HG03139 (cell line): Measurements from ENCODE around the gene TOPBP1.
"Not testable (repeated sequence)": the region's sequence is repeated elsewhere in the genome, so short reads cannot be mapped to it uniquely, and the experiment has no call there.

ENCODE experiments used
- ATAC-seq: cut with Tn5 transposase; IDR thresholded peaks from one replicate; pipeline ENCODE4 v1.9.1; 2021; ENCODE audit not compliant: unreplicated experiment

TOPBP1 gene

GRCh38 chr3:133661454-133662277 is at the start of gene TOPBP1:
TOPBP1 (minus strand) TSS chr3:133661941; CDS start chr3:133661127, 814 bp downstream.
- ATAC-seq = peak; percentile 89

GRCh38 chr3:133711013-133711412 is 49.3 kb upstream of the TOPBP1 start:
- ATAC-seq = no peak

DNA sequence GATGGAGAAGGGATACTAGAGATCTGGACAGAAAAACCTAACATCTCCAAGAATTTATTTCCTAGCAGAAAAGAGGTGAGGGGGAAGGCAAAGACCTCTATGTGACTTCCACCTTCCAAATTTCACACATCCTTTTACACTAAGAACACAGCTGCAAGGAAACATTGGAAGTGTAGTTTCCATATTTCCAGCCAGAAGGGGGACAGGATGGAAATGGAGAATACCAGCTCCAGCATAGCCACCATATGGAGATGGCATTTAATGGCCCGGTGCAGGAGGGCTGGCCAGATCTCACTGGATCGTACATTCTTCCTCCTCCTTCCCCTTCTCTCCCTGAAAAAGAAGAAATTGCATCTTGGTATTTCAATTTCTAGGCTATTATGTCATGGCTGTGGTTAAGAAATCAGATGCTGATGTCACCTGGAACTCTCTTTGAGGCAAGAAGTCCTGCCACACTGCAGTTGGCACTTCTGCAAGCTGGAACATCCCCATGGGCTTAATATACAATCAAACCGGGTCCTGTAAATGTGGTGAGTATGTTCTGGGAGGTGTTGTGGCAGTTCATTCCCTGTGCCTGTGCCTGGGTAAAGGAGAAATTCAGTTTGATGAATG is 47.5 kb upstream of the TOPBP1 start:
- no peak for ATAC-seq

DNA sequence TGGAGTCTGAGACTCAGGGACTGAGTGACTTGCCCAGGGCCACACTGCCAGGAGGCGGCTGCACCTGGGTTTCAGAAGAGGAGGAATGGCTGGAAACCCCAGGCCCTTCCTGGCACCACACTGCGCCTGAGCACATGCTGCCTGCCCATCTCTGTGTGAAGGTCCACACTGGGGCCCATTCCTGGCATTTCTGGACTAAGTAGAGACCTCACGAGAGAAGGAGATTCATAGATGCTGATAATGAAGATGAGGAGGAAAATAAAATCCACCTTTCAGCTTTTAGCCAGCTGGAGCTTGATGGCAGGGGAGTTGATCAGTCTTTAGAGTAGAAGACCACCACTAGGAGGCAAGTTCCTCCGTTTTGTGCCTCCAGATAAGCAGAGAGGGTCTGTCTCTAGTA is 44.3 kb upstream of the TOPBP1 start:
- ATAC-seq = no peak

DNA sequence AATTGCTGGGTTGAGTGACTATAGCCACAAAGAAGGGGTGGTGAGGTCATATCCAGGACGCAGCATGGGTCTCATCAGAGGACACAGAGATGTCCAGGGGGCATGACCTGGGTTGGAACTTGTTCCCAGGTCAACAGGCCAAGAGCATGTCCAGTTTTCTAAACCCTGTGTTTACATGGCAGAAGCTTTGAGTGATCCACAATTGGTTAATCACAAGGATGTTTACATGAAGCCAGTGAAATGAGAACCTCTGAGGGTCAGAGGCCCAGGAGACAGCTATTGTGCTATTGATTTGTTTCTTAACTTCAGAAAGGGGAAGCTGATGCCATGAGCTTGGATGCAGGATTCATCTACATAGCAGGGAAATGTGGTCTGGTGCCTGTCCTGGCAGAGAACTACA is 42.2 kb upstream of the TOPBP1 start:
- no peak for ATAC-seq

DNA sequence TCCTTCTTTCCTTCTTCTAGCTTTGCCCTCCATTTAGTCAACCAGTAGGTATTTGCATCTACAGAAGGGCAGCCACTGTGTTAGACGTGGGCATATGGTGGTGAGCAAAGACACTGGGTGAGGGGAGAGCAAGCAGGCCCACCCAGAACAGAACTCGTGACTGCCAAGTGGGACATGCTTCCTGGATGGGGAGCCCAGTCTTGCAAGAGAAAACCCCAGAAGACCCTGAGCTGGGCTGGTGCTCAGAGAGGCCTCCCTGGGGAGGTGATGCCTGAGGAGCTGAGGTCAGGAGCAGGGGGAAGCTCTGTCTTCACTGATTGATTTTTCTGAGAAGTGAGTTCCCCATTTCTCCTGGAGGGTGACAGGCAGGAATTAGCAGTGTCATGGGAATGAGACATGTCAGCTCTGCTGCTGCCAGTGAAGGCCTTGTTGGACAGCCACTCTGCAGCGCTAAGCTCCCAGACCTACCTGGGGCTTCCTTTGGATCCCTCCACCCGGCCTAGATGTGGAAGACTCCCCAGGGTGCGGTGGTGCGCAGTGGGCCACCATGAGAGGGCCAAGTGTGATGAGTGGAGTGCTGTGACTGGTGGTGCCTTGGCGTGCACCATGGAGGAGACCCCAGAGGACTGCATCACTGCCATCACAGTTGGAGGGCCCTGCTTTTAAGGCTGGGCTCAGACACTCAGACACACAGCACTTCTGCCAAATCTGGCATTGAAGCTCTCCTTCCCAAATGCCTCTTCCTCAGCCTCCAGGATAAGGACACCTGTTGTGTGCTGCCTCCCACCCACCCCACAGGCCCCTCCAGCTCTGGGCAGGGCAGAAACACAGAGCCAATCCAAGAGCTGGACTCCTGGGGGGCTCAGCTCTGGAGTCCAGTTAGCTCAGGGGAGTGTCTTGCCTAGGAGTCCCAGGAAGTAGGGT is 40.0 kb upstream of the TOPBP1 start:
- no peak for ATAC-seq

GRCh38 chr3:133700351-133700750 is 38.6 kb upstream of the TOPBP1 start:
- no peak for ATAC-seq

- no peak for ATAC-seq
These were observed 38.2 kb upstream of the TOPBP1 start for GRCh38 chr3:133699903-133700302.

- no peak for ATAC-seq
These were observed 37.7 kb upstream of the TOPBP1 start for GRCh38 chr3:133699467-133699866.

- no peak for ATAC-seq
These were observed 36.2 kb upstream of the TOPBP1 start for GRCh38 chr3:133697960-133698359.

DNA sequence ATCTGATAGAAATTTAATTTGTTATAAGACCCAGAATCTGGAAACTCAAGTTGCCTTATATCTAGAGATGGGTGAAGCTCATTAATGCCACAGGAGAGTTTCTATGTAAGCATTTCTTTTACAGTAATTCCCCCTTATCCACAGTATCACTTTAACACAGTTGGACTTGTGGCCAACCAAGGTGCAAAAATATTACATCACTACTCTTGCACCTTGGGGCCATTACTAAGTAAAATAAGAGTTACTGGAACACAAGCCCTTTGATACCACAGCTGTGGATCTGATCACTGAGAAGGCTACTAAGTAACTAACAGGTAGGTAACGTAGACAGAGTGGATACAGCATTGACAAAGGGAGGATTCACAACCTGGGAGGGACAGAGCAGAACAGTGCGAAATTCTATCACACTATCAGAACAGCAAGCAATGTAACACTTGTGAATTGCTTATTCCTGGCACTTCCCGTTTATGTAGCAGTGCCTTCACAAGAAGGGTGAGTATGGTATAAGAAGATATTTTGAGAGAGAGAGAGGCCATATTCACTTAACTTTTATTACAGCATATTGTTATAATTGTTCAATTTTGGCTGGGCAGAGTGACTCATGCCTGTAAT is 33.9 kb upstream of the TOPBP1 start:
- no peak for ATAC-seq

DNA sequence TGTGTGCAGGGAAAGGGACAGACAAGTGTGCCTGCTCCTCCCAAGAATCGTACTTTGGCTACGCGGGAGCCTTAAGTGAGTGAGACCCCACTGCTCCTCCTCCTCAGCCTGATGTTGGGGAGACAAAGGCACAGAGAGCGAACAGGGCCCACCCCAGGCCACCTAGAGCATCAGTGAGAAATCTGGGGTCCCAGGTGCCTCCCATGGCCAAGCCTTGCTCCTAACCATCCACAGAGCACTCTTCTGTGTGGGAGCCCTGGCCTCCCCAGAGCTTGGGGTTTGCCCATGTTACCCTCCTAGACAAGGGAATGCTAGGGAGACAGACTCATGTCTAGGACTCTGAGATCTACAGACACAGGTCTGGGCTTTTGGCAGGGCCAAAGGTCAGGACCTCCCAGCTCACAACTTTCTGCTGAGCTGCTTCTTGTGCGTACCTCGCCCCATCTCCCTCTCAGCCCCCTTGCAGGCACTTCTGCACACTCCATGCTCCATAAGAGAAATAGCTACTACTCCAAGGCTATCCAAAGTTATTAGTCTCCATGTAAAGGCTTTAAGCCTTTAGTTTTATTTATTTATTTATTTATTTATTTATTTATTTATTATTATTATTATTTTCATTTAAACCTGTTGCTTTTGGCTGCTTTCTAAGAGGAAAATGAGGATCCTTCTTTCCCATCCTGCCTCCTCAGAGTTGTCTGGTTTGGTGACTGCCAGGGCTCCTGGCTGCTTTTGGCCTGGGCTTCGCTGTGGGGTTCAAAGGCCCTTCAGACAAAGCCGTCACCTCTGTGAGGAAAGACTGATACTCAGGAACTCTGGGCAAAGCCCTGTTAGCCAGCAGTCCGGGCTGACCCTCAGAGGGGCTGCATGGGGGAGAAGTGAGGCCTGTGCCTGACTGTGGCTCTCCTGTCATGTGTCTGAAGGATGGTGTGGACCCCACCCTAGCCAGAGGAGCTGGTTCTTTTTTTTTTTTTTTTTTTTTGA is 32.8 kb upstream of the TOPBP1 start:
- ATAC-seq = no peak

- no peak for ATAC-seq
These were observed 32.1 kb upstream of the TOPBP1 start for GRCh38 chr3:133693821-133694220.

DNA sequence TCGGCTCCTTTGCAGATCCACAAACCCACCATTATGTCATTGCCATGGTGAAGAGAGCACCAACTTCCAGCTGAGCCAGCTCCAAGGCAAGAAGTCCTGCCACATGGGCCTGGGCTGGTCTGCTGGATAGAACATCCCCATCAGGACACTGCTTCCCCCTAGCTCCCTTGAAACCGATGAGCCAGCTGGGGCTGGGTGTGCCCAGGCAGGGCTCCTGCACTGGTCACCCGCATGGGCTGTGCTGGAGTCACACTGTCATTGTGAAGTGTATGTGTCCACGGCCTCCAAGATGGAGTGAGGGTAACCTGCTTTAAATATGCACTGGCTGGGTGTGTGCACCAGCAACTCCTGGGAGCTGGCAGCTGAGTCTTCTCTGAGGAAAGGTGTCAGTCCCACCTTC is 31.0 kb upstream of the TOPBP1 start:
- ATAC-seq = no peak

- ATAC-seq = no peak
These were observed 29.7 kb upstream of the TOPBP1 start for GRCh38 chr3:133691273-133692107.

DNA sequence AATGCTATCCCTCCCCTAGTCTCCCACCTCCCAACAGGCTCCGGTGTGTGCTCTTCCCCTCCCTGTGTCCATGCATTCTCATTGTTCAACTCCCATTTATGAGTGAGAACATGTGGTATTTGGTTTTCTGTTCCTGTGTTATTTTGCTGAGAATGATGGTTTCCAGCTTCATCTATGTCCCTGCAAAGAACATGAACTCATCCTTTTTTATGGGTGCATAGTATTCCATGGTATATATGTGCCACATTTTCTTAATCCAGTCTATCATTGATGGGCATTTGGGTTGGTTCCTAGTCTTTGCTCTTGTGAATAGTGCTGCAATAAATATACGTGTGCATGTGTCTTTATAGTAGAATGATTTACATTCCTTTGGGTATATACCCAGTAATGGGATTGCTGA is 16.3 kb upstream of the TOPBP1 start:
- not testable (repeated sequence) for ATAC-seq

DNA sequence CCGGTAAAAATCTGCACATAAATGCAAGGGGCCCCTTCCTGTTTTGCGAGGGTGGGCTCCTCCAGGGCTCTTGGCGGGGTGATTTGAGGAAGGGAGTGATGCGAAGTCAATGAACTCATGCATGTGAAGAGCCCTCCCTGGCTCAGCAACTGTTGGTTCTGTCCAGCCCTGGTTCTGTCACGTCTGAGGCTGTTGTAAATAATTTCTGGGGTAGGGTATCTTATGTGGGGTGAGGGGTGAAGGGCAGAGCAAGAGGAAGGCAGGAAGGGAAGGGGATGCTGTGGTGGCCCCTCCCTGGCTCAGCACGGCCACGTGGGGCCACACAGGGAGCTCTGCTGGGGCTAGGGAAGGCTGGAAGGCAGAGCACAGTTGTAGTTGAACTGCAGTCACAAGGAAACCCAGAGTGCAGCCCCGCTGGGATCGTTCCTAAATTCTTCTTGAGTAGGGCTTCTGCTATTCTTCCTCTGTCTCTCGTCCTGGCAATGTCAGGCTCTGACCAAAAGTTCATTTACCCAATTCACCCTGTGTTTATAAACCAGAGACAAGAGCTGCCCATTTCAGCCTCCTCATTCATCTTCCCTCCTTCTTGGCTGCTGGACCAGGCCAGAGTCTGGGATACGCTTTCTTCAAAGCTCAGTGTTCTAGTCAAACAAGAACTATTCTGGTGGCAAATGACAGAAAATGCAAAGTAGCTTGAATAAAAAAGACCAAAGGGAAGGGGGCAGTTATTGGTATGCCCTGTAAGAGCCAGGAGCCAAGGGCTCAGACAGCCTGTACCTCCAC is 14.8 kb upstream of the TOPBP1 start:
- ATAC-seq = no peak

DNA sequence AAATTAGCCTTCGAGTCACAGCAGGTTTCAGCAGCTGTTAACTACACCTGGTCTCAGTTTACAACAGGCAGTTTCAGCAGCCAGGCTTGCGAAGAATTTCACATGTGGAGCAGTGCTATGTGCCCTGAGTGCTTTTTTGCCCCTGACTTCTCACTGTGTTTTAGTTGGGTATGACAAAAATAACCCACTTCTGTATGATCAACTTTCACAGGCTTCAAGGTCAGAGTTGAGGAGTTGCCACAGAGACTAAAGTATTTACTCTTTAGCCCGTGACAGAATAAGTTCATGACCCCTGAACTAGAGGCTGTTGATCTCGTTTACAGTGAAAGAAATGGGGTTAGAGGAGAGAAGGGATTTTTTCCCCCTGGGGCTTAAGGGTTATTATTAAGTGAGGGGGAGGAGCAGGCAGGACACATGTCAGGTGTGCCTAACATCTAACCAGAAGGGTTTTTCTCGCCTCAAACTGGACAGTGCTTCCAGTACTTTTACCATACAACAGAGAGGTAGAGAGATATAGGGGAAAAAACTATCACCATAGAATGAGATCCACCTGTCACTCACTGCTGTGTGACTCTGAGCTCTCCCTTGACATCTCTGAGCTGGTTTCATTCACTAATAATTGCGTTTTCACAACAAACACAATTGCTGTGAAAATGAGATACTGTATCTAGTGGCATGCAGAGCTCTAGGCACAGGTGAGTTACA is 14.0 kb upstream of the TOPBP1 start:
- no peak for ATAC-seq
